HG02623 (cell line): ENCODE data around the gene E4F1.

Experiments
- ATAC-seq: cut with Tn5 transposase; IDR thresholded peaks from one replicate; pipeline ENCODE4 v1.9.1; 2021; ENCODE audit warnings: moderate library complexity; ENCODE audit not compliant: unreplicated experiment

The E4F1 gene

GRCh38 chr16:2271848-2272461 lies 48.6 kb downstream of the E4F1 start:
- no peak for ATAC-seq

GRCh38 chr16:2273484-2273883 lies 50.1 kb downstream of the E4F1 start:
- no peak for ATAC-seq

- no peak for ATAC-seq
These were observed 50.5 kb downstream of the E4F1 start for GRCh38 chr16:2273931-2274330.

- ATAC-seq = no peak
These were observed 52.3 kb downstream of the E4F1 start for GRCh38 chr16:2275476-2276367.

GRCh38 chr16:2276368-2277195 lies 53.2 kb downstream of the E4F1 start:
- ATAC-seq = no peak

- ATAC-seq = no peak
These were observed 54.3 kb downstream of the E4F1 start for GRCh38 chr16:2277466-2278271.

- no peak for ATAC-seq
These were observed 54.8 kb downstream of the E4F1 start for GRCh38 chr16:2278272-2278608.

GRCh38 chr16:2278956-2279800 lies 55.8 kb downstream of the E4F1 start:
- no peak for ATAC-seq

- ATAC-seq = no peak
These were observed 57.1 kb downstream of the E4F1 start for GRCh38 chr16:2280461-2280860.

- ATAC-seq = no peak
These were observed 57.7 kb downstream of the E4F1 start for GRCh38 chr16:2280981-2281542.

GRCh38 chr16:2282262-2282661 lies 58.9 kb downstream of the E4F1 start:
- no peak for ATAC-seq

- ATAC-seq = no peak
These were observed 59.6 kb downstream of the E4F1 start for GRCh38 chr16:2282866-2283555.

GRCh38 chr16:2284001-2284770 lies 60.8 kb downstream of the E4F1 start:
- ATAC-seq = no peak

- no peak for ATAC-seq
These were observed 61.6 kb downstream of the E4F1 start for GRCh38 chr16:2284797-2285576.
